ENCODE results near the gene IDI2.
"Not testable (repeated sequence)": the region's sequence is repeated elsewhere in the genome, so short reads cannot be mapped to it uniquely, and the experiment has no call there.

DNA sequence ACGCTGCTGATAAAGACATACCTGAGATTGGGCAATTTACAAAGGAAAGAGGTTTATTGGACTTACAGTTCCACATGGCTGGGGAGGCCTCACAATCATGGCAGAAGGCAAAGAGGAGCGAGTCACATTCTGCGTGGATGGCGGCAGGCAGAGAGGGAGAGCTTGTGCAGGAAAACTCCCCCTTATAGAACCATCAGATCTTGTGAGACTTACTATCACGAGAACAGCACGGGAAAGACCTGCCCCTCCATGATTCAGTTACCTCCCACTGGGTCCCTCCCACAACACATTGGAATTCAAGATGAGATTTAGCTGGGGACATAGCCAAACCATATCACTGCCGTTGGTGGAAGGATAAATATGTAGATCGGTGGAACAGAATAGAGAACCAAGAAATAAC is 41.1 kb upstream of the IDI2 start:
- TF ChIP-seq E2F1 (CRISPR knock-in tag; IDR thresholded peaks at IDR 0.05); CTCF (IDR thresholded peaks at IDR 0.05); ETV6 (CRISPR knock-in tag; IDR thresholded peaks at IDR 0.05); SP1 (CRISPR knock-in tag; conservative IDR thresholded peaks at IDR 0.05); NR2C2 (CRISPR knock-in tag; IDR thresholded peaks at IDR 0.05); TP53 (CRISPR knock-in tag; IDR thresholded peaks at IDR 0.05); ZBTB43 (CRISPR knock-in tag; IDR thresholded peaks at IDR 0.05); ELF4 (CRISPR knock-in tag; IDR thresholded peaks at IDR 0.05; ENCODE audit: low read depth); ZBTB21 (CRISPR knock-in tag; IDR thresholded peaks at IDR 0.05; ENCODE audit: borderline replicate concordance); SMAD4 (CRISPR knock-in tag; IDR thresholded peaks at IDR 0.05): not testable (repeated sequence)
- TF ChIP-seq, protein P1, sequence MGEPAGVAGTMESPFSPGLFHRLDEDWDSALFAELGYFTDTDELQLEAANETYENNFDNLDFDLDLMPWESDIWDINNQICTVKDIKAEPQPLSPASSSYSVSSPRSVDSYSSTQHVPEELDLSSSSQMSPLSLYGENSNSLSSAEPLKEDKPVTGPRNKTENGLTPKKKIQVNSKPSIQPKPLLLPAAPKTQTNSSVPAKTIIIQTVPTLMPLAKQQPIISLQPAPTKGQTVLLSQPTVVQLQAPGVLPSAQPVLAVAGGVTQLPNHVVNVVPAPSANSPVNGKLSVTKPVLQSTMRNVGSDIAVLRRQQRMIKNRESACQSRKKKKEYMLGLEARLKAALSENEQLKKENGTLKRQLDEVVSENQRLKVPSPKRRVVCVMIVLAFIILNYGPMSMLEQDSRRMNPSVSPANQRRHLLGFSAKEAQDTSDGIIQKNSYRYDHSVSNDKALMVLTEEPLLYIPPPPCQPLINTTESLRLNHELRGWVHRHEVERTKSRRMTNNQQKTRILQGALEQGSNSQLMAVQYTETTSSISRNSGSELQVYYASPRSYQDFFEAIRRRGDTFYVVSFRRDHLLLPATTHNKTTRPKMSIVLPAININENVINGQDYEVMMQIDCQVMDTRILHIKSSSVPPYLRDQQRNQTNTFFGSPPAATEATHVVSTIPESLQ (CRISPR knock-in tag; IDR thresholded peaks at IDR 0.05) = not testable (repeated sequence)
